Right cardiac atrium (tissue), 5 donors: ENCODE results near the gene NGB. TPM values are rescaled to one million over a fixed set of nuclear protein-coding genes. Genes with fewer than 3 reads are reported as not detected.
"Not testable (repeated sequence)": the region's sequence is repeated elsewhere in the genome, so short reads cannot be mapped to it uniquely, and the experiment has no call there.

Experiments
- ATAC-seq, 2 donors: fragments of 200-7000 bp; cut with Tn5 transposase; one replicate each; pipeline versions ENCODE4 v1.8.0 to v1.9.1; 2020; ENCODE audit warnings: moderate library complexity in 2 of 2, mild to moderate bottlenecking in 1 of 2
- DNase-seq, 3 donors: peaks; one replicate each; pipeline ENCODE4 v3.0.0-alpha.2; 2020
- H3K27ac ChIP-seq: one replicate; pipeline ENCODE4 v1.5.1; 2013; ENCODE audit warnings: mild to moderate bottlenecking, low read length, control low read depth, moderate library complexity
- H3K27me3 ChIP-seq: one replicate; pipeline ENCODE4 v1.6.1; 2013; ENCODE audit not compliant: control insufficient read depth, insufficient read depth
- H3K4me1 ChIP-seq: one replicate; pipeline ENCODE4 v1.6.1; 2013; ENCODE audit warnings: low read length; ENCODE audit not compliant: control insufficient read depth, insufficient read depth
- H3K4me3 ChIP-seq: one replicate; pipeline ENCODE4 v1.5.1; 2013; ENCODE audit warnings: low read length, control low read depth
- H3K9me3 ChIP-seq: one replicate; pipeline ENCODE4 v1.6.1; 2013; ENCODE audit warnings: low read length; ENCODE audit not compliant: control insufficient read depth
- WGBS: extraction: QIAGEN DNeasy Blood & Tissue Kit; methylation state at CpG from one replicate; pipeline ENCODE4 v1.1.7; 2013; 5-methylcytosine and 5-hydroxymethylcytosine counted together
- intact Hi-C, 4 donors: fragments of 100-400 bp; cut with DNase I; formaldehyde crosslinking; loops; one replicate each; pipeline versions ENCODE4 v1.11.0 to v1.14.0; 2022 to 2023
- long read RNA-seq, 4 donors: library from polyadenylated mRNA; unstranded; transcript quantifications; one replicate each; pipeline ENCODE4 v2.0.0, GENCODE V29; 2020 to 2021
- polyA plus RNA-seq: library from polyadenylated mRNA; stranded (reverse); fragments of 200-250 nt; gene quantifications from one replicate; pipeline ENCODE4 v1.2.3, GENCODE V29; 2013
- total RNA-seq, 4 donors: library from RNA; stranded (reverse); fragmentation: NEBNext Ultra II Directional; extraction: Animal tissue kit (Norgen Biotek cat#: 25700); gene quantifications; one replicate each; pipeline ENCODE4 v1.2.1, GENCODE V29; 2021
- donor health status: healthy with polysubstance abuse.
- donor health status: DM: no; HTN: yes; CAD: no.
- donor health status: DM: no; HTN: no; CAD: no.
- donor health status: DM: no; HTN: yes; CAD: no; lungs with severe emphysema.
- donor health status: DM: yes; HTN: yes; CAD: no.

Gene NGB, protein sequence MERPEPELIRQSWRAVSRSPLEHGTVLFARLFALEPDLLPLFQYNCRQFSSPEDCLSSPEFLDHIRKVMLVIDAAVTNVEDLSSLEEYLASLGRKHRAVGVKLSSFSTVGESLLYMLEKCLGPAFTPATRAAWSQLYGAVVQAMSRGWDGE
- not detected for total RNA-seq
- not detected for polyA plus RNA-seq
- long read RNA-seq, donor 1: 0 reads
- long read RNA-seq, donor 2: 0 reads
- long read RNA-seq, donor 3: 0 reads
- long read RNA-seq, donor 4: 0 reads

DNA sequence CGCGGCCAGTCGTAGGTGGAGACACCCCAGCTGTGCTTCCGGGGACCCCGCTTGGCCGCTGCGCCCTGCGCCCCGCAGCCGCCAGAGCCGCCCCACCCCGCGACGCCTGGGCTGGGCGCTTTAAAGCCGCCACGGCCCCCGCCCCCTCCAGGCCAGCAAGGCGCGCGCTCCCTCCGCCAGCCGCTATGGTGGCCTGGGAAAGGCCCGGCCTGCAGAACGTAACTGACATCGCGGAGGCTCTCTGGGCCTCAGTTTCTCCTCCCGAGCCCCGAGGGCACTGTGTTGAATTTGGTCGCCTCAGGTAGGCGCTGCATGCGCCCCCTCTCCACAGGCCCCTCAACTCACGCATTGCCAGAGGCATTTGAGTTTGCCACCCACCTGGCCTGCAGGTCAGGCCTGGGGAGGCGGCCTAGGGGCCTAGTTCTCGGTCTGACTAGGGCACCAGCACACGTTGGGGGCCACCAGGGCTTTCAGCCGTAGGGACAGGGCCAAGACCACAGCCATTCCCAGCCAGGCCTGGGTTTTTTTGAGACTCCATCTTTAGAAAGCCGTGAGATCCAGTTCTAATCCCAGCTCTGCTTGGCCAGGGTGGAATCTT, at the start of gene NGB:
Gene NGB (minus strand): TSS at position 94 of the 598 bp plus-strand sequence. CDS start 269 bp downstream, outside the sequence.
- H3K9me3 ChIP-seq: peaks cover 8% of the 10 kb centered on the region
- H3K27ac ChIP-seq: no peak within 1 kb of the TSS
- intact Hi-C loops: no loop called here
- no peak within 1 kb of the TSS for H3K4me3 ChIP-seq
- ATAC-seq (no peak), DNase-seq (no peak)
- no peaks in the 10 kb centered on the region for H3K4me1 ChIP-seq
- H3K27me3 ChIP-seq: no peaks in the 10 kb centered on the region
- WGBS: 12% methylated on average over 38 of the region's 38 CpGs

- Histone ChIP-seq H3K4me3 (peak within 1 kb of the TSS; percentile 78), H3K4me1 (peaks cover 6% of the 10 kb centered on the region), H3K9me3 (no peaks in the 10 kb centered on the region), H3K27me3 (no peaks in the 10 kb centered on the region), H3K27ac (peak within 1 kb of the TSS; percentile 85)
- DNase-seq: peak; percentile 95 to 98 (median 97)
- intact Hi-C loops: loop anchor here in 1 of 4 donors (5.0 kb wide), 1 partner anchor 137 kb away; the partner anchor contains the start of genes AHSA1 and VIPAS39
- peak; percentile 88 to 89 for ATAC-seq
- WGBS: under 1% methylated on average over 69 of the region's 69 CpGs
Observed at GRCh38 chr14:77320238-77320935, 49.4 kb upstream of the NGB start, which contains the start of gene POMT2. TSS of gene POMT2 (minus strand) at chr14:77320883. CDS start at chr14:77320681, 202 bp downstream.

DNA sequence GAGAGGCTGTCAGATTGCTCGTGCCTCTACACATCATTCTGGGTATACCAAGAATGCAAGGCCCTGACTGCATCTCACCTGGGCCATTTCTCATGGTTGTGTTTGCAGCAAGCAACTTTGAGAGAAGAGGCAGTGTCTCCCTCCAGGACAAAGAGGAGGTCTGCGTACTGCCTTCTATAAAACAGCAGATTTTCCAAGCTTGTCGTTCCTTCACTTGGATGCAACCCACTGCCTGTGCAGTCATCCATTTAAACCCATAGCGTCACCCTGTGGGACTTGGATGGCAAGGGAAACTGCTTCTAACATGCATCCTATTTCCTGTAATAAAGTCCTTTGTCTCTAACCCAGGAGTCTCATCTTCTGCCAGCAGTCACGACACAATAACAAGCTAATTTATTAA, 48.4 kb upstream of the NGB start:
- Histone ChIP-seq H3K4me3 (no peak overlapping the region), H3K4me1 (peaks cover 10% of the 10 kb centered on the region)
- intact Hi-C loops: loop anchor here (5.0 to 10.0 kb wide), 4 partner anchors 165 to 447 kb away; no protein-coding TSS in a partner anchor

DNA sequence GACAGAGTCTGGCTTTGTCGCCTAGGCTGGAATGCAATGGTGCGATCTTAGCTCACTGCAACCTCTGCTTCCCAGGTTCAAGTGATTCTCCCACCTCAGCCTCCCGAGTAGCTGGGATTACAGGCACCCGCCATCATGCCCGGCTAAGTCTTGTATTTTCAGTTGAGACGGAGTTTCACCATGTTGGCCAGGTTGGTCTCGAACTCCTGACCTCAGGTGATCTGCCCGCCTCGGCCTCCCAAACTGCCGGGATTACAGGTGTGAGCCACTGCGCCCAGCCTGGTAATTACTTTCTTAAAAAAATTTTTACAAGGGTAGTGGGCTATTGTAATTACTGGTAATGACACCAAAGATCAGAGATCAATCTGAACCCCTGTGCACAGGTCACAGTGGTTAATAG, 47.8 kb upstream of the NGB start:
- H3K4me1 ChIP-seq: peaks cover 13% of the 10 kb centered on the region
- H3K27ac ChIP-seq, H3K4me3 ChIP-seq, H3K9me3 ChIP-seq, ATAC-seq, DNase-seq, H3K27me3 ChIP-seq: not testable (repeated sequence)
- WGBS: 91% methylated on average over 11 of the region's 11 CpGs
- intact Hi-C loops: loop anchor here (5.0 to 10.0 kb wide), 4 partner anchors 164 to 446 kb away; no protein-coding TSS in a partner anchor

More for the DNA sequence above, 48.4 kb upstream of the NGB start:
- Histone ChIP-seq H3K27ac (no peak overlapping the region), H3K27me3 (no peaks in the 10 kb centered on the region), H3K9me3 (no peaks in the 10 kb centered on the region)
- no peak for DNase-seq
- 52% methylated on average over 5 of the region's 5 CpGs for WGBS
- ATAC-seq: no peak

- H3K4me1 ChIP-seq: peaks cover 13% of the 10 kb centered on the region
- H3K9me3 ChIP-seq: no peaks in the 10 kb centered on the region
- H3K4me3 ChIP-seq: no peak overlapping the region
- H3K27me3 ChIP-seq: no peaks in the 10 kb centered on the region
- DNase-seq: no peak
- H3K27ac ChIP-seq: no peak overlapping the region
- WGBS: 80% methylated on average over 5 of the region's 5 CpGs
- ATAC-seq: no peak
- intact Hi-C loops: loop anchor here (5.0 to 10.0 kb wide), 4 partner anchors 163 to 446 kb away; no protein-coding TSS in a partner anchor
Observed at GRCh38 chr14:77318006-77318553, 47.1 kb upstream of the NGB start.

GRCh38 chr14:77316872-77317301, 45.9 kb upstream of the NGB start:
- WGBS: 69% methylated on average over 5 of the region's 5 CpGs
- no peaks in the 10 kb centered on the region for H3K27me3 ChIP-seq
- H3K27ac ChIP-seq: no peak overlapping the region
- DNase-seq: no peak
- intact Hi-C loops: loop anchor here (5.0 to 10.0 kb wide), 4 partner anchors 162 to 445 kb away; no protein-coding TSS in a partner anchor
- peaks cover 8% of the 10 kb centered on the region for H3K4me1 ChIP-seq
- no peak overlapping the region for H3K4me3 ChIP-seq
- ATAC-seq: no peak
- H3K9me3 ChIP-seq: no peaks in the 10 kb centered on the region

- intact Hi-C loops: loop anchor here (5.0 to 10.0 kb wide), 4 partner anchors 161 to 444 kb away; no protein-coding TSS in a partner anchor
- ATAC-seq: no peak
- H3K27me3 ChIP-seq: no peaks in the 10 kb centered on the region
- H3K27ac ChIP-seq: no peak overlapping the region
- no peak overlapping the region for H3K4me3 ChIP-seq
- no peaks in the 10 kb centered on the region for H3K9me3 ChIP-seq
- WGBS: 42% methylated on average over 1 of the region's 1 CpG
- peaks cover 8% of the 10 kb centered on the region for H3K4me1 ChIP-seq
- no peak for DNase-seq
Observed at GRCh38 chr14:77316195-77316505, 45.1 kb upstream of the NGB start.

DNA sequence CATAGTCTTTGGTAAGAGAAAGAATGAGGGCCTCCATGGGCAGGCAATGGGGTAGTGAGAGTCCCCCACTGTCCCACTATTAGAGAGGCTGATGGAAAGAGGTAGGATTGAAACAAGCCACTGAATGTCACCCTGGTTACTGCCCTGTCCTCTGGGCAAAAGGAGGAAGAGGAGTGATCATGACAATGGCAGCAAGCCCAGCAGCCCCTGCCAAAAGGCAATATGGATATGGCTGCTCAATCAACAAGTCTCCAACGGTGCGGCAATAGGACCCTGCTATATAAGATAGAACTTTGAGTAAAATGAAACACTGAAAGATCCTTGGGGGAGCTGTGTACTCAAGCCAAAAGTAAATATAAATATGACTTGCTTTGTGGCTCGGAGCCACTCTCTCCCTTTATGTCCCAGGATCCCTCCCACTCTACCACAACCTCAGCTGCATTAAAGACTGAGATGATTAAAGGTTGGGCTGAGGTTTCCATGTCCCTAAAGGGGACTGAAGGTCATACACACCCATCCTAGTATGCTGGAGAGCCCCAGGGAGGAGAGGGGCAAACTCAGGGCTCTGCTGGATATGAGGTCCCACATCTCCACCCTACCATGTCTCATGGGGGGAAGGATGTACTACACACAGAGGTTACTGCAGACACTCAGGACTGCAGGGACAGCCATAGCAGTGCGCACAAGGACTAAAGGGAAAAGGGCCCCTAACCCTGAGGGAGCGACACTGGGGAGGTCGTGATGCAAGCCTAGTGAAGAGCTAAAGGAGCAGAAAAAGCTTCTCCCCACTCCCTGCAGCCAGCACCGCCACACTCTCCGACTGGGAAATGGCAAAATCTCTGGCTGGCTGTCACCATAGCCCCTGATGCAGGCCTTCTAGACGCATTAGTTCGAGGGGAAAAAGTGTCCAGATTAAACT, 43.8 kb upstream of the NGB start:
- no peak overlapping the region for H3K27ac ChIP-seq
- intact Hi-C loops: loop anchor here (5.0 to 10.0 kb wide), 4 partner anchors 160 to 442 kb away; no protein-coding TSS in a partner anchor
- no peak overlapping the region for H3K4me3 ChIP-seq
- peaks cover 8% of the 10 kb centered on the region for H3K4me1 ChIP-seq
- DNase-seq: peak in 1 of 3 donors; percentile 19
- no peaks in the 10 kb centered on the region for H3K27me3 ChIP-seq
- 60% methylated on average over 10 of the region's 10 CpGs for WGBS
- no peaks in the 10 kb centered on the region for H3K9me3 ChIP-seq
- no peak for ATAC-seq

DNA sequence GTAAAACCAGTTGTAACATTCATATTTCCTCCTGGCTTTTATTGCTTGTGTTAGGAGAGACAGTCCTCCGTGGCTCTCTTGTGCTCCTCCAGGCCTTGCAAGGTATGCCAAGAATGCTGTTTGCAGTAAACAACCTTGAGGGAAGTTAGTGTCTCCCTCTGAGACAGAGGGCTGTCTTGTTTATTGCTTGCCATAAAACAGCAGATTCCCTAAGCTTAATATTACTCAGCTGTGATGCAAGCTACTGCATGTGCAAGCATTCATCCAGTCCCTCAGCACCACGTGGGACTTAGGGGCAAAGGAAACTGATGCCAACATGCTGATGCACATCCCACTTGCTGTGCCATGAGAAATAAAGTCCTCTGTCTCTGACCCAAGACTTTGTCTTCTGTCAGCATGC, 43.0 kb upstream of the NGB start:
- no peak for DNase-seq
- H3K27ac ChIP-seq: no peak overlapping the region
- 29% methylated on average over 2 of the region's 2 CpGs for WGBS
- no peaks in the 10 kb centered on the region for H3K9me3 ChIP-seq
- H3K4me3 ChIP-seq: no peak overlapping the region
- ATAC-seq: no peak
- intact Hi-C loops: loop anchor here in 3 of 4 donors (10.0 kb wide), 2 partner anchors 159 to 439 kb away; no protein-coding TSS in a partner anchor
- H3K4me1 ChIP-seq: peaks cover 8% of the 10 kb centered on the region
- no peaks in the 10 kb centered on the region for H3K27me3 ChIP-seq

- Histone ChIP-seq H3K4me1 (peaks cover 8% of the 10 kb centered on the region), H3K27me3 (no peaks in the 10 kb centered on the region), H3K9me3 (no peaks in the 10 kb centered on the region), H3K27ac (no peak overlapping the region), H3K4me3 (no peak overlapping the region)
- DNase-seq (no peak), ATAC-seq (no peak)
- intact Hi-C loops: loop anchor here in 3 of 4 donors (10.0 kb wide), 2 partner anchors 159 to 439 kb away; no protein-coding TSS in a partner anchor
- WGBS: 43% methylated on average over 1 of the region's 1 CpG
Observed at GRCh38 chr14:77313371-77313770, 42.4 kb upstream of the NGB start.
